SH-SY5Y (cell line): ENCODE data around the gene PTPRG.
A peak's percentile ranks its signal among the peaks of the same experiment; 100 is the strongest.

ENCODE experiments used
- GATA2 ChIP-seq: IDR thresholded peaks from 2 replicates; pipeline ENCODE4 v1.6.1; 2011; ENCODE audit warnings: mild to moderate bottlenecking, low read depth, low read length
- GATA3 ChIP-seq: IDR thresholded peaks from 2 replicates; pipeline ENCODE4 v1.6.1; 2011; ENCODE audit warnings: low read depth, mild to moderate bottlenecking, low read length, moderate library complexity

GRCh38 chr3:61967019-61967418 lies 405.6 kb downstream of the PTPRG start:
- TF ChIP-seq GATA2 (peak; percentile 69), GATA3 (peak; percentile 62; the same call in 1 of the 2 replicates)
